Measurements from ENCODE around the gene TMEM141. TPM values are rescaled to one million over a fixed set of nuclear protein-coding genes. Genes with fewer than 3 reads are reported as not detected.
A peak's percentile ranks its signal among the peaks of the same experiment; 100 is the strongest.
"Not testable (repeated sequence)": the region's sequence is repeated elsewhere in the genome, so short reads cannot be mapped to it uniquely, and the experiment has no call there.

TMEM141 gene
- polyA plus RNA-seq, 1 of the 3 experiments (the other 2 are of a cell fraction), result 112 TPM

DNA sequence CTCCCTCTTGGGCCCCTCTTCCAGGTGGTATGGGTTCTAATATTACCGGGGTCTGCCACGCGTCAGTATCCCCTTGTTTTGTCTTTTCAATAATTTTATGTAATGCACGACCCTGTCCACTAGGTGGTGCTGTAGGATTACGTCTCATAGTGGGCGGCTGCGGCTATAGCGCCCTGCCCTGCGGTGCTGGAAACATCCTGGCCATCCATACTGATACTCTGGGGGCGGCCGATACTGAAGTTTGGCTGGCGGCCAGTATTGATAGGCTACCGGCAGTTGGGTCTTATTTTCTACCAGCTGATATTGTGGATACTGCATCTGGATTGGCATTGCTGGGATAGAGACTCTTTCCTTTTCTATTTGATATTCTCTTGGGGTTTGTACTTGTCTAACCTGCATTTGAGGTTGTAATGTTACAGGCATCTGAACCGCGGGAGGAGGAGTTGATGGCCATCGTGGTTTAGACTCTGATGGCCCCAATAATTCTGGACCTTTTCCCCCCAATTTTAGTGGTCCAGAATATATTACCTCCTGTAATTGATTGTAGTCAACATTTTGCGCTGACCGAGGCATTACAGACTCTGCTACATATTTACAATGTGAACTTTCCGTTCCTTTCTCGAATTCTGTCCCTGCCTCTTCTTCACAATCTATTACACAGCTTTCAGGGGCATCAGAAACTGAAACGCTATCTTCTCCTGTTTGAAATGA is 3.3 kb upstream of the TMEM141 start (continued):
- TF ChIP-seq GATA2 (CRISPR knock-in tag; IDR thresholded peaks at IDR 0.05) (no peak), NRF1 (IDR thresholded peaks at IDR 0.05; ENCODE audit: low read depth, low read length) (no peak), MXI1 (IDR thresholded peaks at IDR 0.05; ENCODE audit: low read depth, low read length) (peak; percentile 59), SMC3 (IDR thresholded peaks at IDR 0.05; ENCODE audit: low read depth, low read length) (peak; percentile 64), RCOR1 (IDR thresholded peaks at IDR 0.05; ENCODE audit: low read length) (no peak), EZH2phosphoT487 (IDR thresholded peaks at IDR 0.05; ENCODE audit: borderline replicate concordance, low read depth) (no peak), MEF2A (IDR thresholded peaks at IDR 0.05; ENCODE audit: borderline replicate concordance, low read depth) (no peak), TAF1 (IDR thresholded peaks at IDR 0.05; ENCODE audit: borderline replicate concordance, low read depth, low read length) (no peak), TEAD4 (IDR thresholded peaks at IDR 0.05; ENCODE audit: borderline replicate concordance, insufficient read depth) (no peak), CHD2 (IDR thresholded peaks at IDR 0.05; ENCODE audit: low read length, partially characterized antibody) (no peak), NFIC (IDR thresholded peaks at IDR 0.05; ENCODE audit: borderline replicate concordance) (no peak), POLR2AphosphoS5 (IDR thresholded peaks at IDR 0.05; ENCODE audit: low read depth, low read length) (no peak), SIN3A (IDR thresholded peaks at IDR 0.05; ENCODE audit: borderline replicate concordance, low read depth, low read length) (no peak), JUND (IDR thresholded peaks at IDR 0.05) (no peak)
- TF ChIP-seq, protein P1, sequence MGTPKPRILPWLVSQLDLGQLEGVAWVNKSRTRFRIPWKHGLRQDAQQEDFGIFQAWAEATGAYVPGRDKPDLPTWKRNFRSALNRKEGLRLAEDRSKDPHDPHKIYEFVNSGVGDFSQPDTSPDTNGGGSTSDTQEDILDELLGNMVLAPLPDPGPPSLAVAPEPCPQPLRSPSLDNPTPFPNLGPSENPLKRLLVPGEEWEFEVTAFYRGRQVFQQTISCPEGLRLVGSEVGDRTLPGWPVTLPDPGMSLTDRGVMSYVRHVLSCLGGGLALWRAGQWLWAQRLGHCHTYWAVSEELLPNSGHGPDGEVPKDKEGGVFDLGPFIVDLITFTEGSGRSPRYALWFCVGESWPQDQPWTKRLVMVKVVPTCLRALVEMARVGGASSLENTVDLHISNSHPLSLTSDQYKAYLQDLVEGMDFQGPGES (IDR thresholded peaks at IDR 0.05; ENCODE audit: low read depth, low read length), result no peak
- TF ChIP-seq, protein P2, sequence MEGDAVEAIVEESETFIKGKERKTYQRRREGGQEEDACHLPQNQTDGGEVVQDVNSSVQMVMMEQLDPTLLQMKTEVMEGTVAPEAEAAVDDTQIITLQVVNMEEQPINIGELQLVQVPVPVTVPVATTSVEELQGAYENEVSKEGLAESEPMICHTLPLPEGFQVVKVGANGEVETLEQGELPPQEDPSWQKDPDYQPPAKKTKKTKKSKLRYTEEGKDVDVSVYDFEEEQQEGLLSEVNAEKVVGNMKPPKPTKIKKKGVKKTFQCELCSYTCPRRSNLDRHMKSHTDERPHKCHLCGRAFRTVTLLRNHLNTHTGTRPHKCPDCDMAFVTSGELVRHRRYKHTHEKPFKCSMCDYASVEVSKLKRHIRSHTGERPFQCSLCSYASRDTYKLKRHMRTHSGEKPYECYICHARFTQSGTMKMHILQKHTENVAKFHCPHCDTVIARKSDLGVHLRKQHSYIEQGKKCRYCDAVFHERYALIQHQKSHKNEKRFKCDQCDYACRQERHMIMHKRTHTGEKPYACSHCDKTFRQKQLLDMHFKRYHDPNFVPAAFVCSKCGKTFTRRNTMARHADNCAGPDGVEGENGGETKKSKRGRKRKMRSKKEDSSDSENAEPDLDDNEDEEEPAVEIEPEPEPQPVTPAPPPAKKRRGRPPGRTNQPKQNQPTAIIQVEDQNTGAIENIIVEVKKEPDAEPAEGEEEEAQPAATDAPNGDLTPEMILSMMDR (IDR thresholded peaks at IDR 0.05), result peak; percentile 82
- TF ChIP-seq, protein P3, sequence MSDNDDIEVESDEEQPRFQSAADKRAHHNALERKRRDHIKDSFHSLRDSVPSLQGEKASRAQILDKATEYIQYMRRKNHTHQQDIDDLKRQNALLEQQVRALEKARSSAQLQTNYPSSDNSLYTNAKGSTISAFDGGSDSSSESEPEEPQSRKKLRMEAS (IDR thresholded peaks at IDR 0.05; ENCODE audit: low read depth), result no peak
- TF ChIP-seq, protein P4, sequence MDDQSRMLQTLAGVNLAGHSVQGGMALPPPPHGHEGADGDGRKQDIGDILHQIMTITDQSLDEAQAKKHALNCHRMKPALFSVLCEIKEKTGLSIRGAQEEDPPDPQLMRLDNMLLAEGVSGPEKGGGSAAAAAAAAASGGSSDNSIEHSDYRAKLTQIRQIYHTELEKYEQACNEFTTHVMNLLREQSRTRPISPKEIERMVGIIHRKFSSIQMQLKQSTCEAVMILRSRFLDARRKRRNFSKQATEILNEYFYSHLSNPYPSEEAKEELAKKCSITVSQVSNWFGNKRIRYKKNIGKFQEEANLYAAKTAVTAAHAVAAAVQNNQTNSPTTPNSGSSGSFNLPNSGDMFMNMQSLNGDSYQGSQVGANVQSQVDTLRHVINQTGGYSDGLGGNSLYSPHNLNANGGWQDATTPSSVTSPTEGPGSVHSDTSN (IDR thresholded peaks at IDR 0.05), result no peak

DNA sequence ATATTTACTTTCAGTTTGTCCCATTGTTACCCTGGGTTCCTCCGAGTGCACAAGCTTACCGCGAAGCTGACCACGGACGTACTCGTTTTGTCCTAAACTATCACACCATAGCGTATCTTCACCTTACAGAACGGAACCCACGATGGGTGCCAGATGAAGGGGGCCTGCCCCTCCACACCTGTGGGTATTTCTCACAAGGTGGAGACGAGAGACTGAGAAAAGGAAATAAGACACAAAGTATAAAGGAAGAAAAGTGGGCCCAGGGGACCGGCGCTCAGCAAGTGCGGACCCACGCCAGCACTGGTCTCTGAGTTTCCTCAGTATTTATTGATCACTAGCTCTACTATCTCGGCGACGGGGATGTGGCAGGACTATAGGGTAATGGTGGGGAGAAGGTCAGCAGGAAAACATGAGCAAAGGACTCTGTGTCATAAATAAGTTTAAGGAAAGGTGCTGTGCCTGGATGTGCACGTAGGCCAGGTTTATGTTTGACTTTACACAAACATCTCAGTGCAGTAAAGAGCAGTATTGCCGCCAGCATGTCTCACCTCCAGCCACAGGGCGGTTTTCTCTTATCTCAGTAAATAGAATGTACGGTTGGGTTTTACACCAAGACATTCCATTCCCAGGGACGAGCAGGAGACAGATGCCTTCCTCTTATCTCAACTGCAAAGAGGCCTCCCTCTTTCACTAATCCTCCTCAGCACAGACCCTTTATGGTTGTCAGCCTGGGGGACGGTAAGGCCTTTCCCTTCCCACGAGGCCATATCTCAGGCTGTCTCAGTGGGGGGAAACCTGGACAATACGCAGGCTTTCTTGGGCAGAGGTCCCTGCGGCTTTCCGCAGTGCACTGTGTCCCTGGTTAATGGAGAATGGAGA is 2.3 kb upstream of the TMEM141 start:
- H4K20me1 ChIP-seq (ENCODE audit: insufficient read depth); H3K4me3 ChIP-seq (ENCODE audit: low read depth in 2 of 2, low read length in 1 of 2); H3K36me3 ChIP-seq (replicated peaks in 1 of 2; ENCODE audit: control insufficient read depth in 1 of 2, insufficient read depth in 2 of 2, low read length in 1 of 2); H3K9me2 ChIP-seq; H2AFZ ChIP-seq (ENCODE audit: low read depth); H3K4me2 ChIP-seq; H3K9ac ChIP-seq; H3K9me3 ChIP-seq; POLR2A ChIA-PET; DNase-seq; H3K27ac ChIP-seq (ENCODE audit: low read depth in 2 of 2, low read length in 1 of 2); H3K27me3 ChIP-seq (ENCODE audit: insufficient read depth): not testable (repeated sequence)
- Histone ChIP-seq H3K79me2 (ENCODE audit: insufficient read depth) (peaks cover 11% of the 10 kb centered on the region), H3F3A (replicated peaks; ENCODE audit: insufficient read depth) (peaks cover 12% of the 10 kb centered on the region), H3K4me1 (ENCODE audit: control insufficient read depth in 1 of 2, insufficient read depth in 2 of 2, low read depth in 1 of 2, low read length in 1 of 2) (peaks cover 7 to 24% of the 10 kb centered on the region in 2 experiments)
- CTCF ChIA-PET, result interaction anchor here (0.7 to 3.9 kb wide), 16 partner anchors 14 to 279 kb away, joined by 3 to 57 read pairs (median 5); partner anchors contain the start of genes AJM1, CLIC3, LCN8 and NPDC1
- WGBS (ENCODE audit: low lambda C conversion rate), result 77% methylated on average over 24 of the region's 27 CpGs
